GM12878 (cell line): ENCODE results near the gene SHISA6. TPM values are rescaled to one million over a fixed set of nuclear protein-coding genes. Genes with fewer than 3 reads are reported as not detected.

ENCODE experiments used
- ATAC-seq: fragments of 200-7000 bp; cut with Tn5 transposase; 3 replicates; pipeline ENCODE4 v1.9.1; 2020; ENCODE audit warnings: mild to moderate bottlenecking, moderate library complexity
- BruUV-seq: library from RNA; stranded (reverse); fragments of 400-500 nt; replicated peaks from 2 replicates; lab custom pipeline; 2021; lab: Mats Ljungman, UMichigan
- CTCF ChIA-PET: fragments of 300-600 bp; sonication (Branson Sonifier 250); formaldehyde crosslinking; extraction: SDS; loops from one replicate; lab custom pipeline; 2021; ENCODE audit warnings: inconsistent platforms; lab: Yijun Ruan, JAX
- POLR2A ChIA-PET: fragments of 350-600 bp; formaldehyde crosslinking; extraction: SDS; loops from one replicate; lab custom pipeline; 2021; ENCODE audit warnings: inconsistent platforms; lab: Charles Lee
- RAD21 ChIA-PET: fragments of 300-600 bp; sonication (Branson Sonifier 250); formaldehyde crosslinking; loops from one replicate; lab custom pipeline; 2023; ENCODE audit warnings: antibody characterized with exemption; ENCODE audit not compliant: unreplicated experiment; lab: Charles Lee
- SMC1A ChIA-PET: fragments of 300-600 bp; sonication (Branson Sonifier 250); formaldehyde crosslinking; loops from one replicate; lab custom pipeline; 2023; ENCODE audit not compliant: unreplicated experiment, uncharacterized antibody; lab: Charles Lee
- DNase-seq: peaks from one replicate; pipeline ENCODE4 v3.0.0-alpha.2; 2011; ENCODE audit warnings: low read depth, low spot score
- FAIRE-seq: peaks from 3 replicates; lab custom pipeline; 2011; peaks lifted over from hg19 to GRCh38; lab: Jason Lieb, UNC
- H2AFZ ChIP-seq: 2 replicates; pipeline ENCODE4 v1.6.0; 2011; ENCODE audit warnings: low read depth, low read length, control low read depth; ENCODE audit not compliant: control insufficient read depth
- H3K27ac ChIP-seq: 2 replicates; pipeline ENCODE4 v1.5.1; 2011; ENCODE audit warnings: control low read depth; ENCODE audit not compliant: control insufficient read depth, insufficient read depth
- H3K27me3 ChIP-seq, 2 experiments: replicated peaks in 1 of 2; 2 replicates each; pipeline versions ENCODE4 v1.6.0 to v1.6.1; 2011; ENCODE audit warnings: low read length in 1 of 2; ENCODE audit not compliant: control insufficient read depth in 2 of 2, insufficient read depth in 2 of 2
- H3K36me3 ChIP-seq, 2 experiments: 2 replicates each; pipeline ENCODE4 v1.5.1; 2011; ENCODE audit warnings: low read length in 1 of 2; ENCODE audit not compliant: control insufficient read depth in 2 of 2, insufficient read depth in 2 of 2
- H3K4me1 ChIP-seq: 2 replicates; pipeline ENCODE4 v1.6.1; 2011; ENCODE audit warnings: mild to moderate bottlenecking, low read length, moderate library complexity, mixed read lengths; ENCODE audit not compliant: control insufficient read depth, insufficient read depth
- H3K4me2 ChIP-seq: 2 replicates; pipeline ENCODE4 v1.6.0; 2011; ENCODE audit warnings: control low read depth; ENCODE audit not compliant: control insufficient read depth, insufficient read depth
- H3K4me3 ChIP-seq: fragments of 200-600 bp; sonication (generic); 2 replicates; pipeline ENCODE4 v1.5.1; 2016
- H3K79me2 ChIP-seq: 2 replicates; pipeline ENCODE4 v1.6.0; 2011; ENCODE audit warnings: low read length; ENCODE audit not compliant: control insufficient read depth, insufficient read depth
- H3K9ac ChIP-seq: 2 replicates; pipeline ENCODE4 v1.8.0; 2011; ENCODE audit warnings: low read length, control low read depth, mixed read lengths; ENCODE audit not compliant: control insufficient read depth, insufficient read depth
- H3K9me3 ChIP-seq: replicated peaks from 3 replicates; pipeline ENCODE4 v1.5.1; 2011; ENCODE audit warnings: mild to moderate bottlenecking, low read length; ENCODE audit not compliant: control insufficient read depth, insufficient read depth
- H4K20me1 ChIP-seq: 2 replicates; pipeline ENCODE4 v1.6.0; 2011; ENCODE audit not compliant: control insufficient read depth, insufficient read depth
- CHD1 ChIP-seq: IDR thresholded peaks from 2 replicates; pipeline ENCODE4 v1.6.1; 2012; ENCODE audit warnings: low read depth, low read length, improper control_type of control experiment
- IKZF2 ChIP-seq, 2 experiments: fragments of 450-650 bp; IDR thresholded peaks; 2 replicates each; pipeline ENCODE4 v1.6.1; 2017; ENCODE audit warnings: mild to moderate bottlenecking in 2 of 2, moderate library complexity in 2 of 2
- LARP7 ChIP-seq: fragments of 450-650 bp; IDR thresholded peaks from 2 replicates; pipeline ENCODE4 v1.6.1; 2017; ENCODE audit warnings: mild to moderate bottlenecking
- MEF2A ChIP-seq: IDR thresholded peaks from 2 replicates; pipeline ENCODE4 v1.6.1; 2011; ENCODE audit warnings: low read depth, mild to moderate bottlenecking, low read length, moderate library complexity; ENCODE audit not compliant: insufficient read depth
- MYB ChIP-seq: fragments of 150-350 bp; IDR thresholded peaks from 2 replicates; pipeline ENCODE4 v1.6.1; 2014; ENCODE audit warnings: mild to moderate bottlenecking, low read depth, low read length, borderline replicate concordance
- NFIC ChIP-seq: IDR thresholded peaks from 2 replicates; pipeline ENCODE4 v1.6.1; 2012; ENCODE audit warnings: low read depth, mild to moderate bottlenecking, inconsistent platforms, low read length, moderate library complexity
- PML ChIP-seq: IDR thresholded peaks from 2 replicates; pipeline ENCODE4 v1.6.1; 2012; ENCODE audit warnings: low read length, inconsistent platforms
- POLR2AphosphoS2 ChIP-seq: IDR thresholded peaks from 2 replicates; pipeline ENCODE4 v1.6.1; 2011; ENCODE audit warnings: low read depth, mild to moderate bottlenecking, low read length, improper control_type of control experiment, moderate library complexity
- POLR2AphosphoS5 ChIP-seq: IDR thresholded peaks from 2 replicates; pipeline ENCODE4 v1.6.1; 2011; ENCODE audit warnings: mild to moderate bottlenecking, low read length, inconsistent platforms
- POU2F2 ChIP-seq: IDR thresholded peaks from 3 replicates; pipeline ENCODE4 v1.6.1; 2011; ENCODE audit warnings: low read depth, mild to moderate bottlenecking, low read length, borderline replicate concordance
- RELA ChIP-seq: fragments of 450-650 bp; IDR thresholded peaks from 2 replicates; pipeline ENCODE4 v1.8.0; 2014; ENCODE audit warnings: borderline replicate concordance; ENCODE audit not compliant: partially characterized antibody
- TAF1 ChIP-seq: IDR thresholded peaks from 2 replicates; pipeline ENCODE4 v1.6.1; 2011; ENCODE audit warnings: mild to moderate bottlenecking, low read depth, low read length, borderline replicate concordance
- ZBTB40 ChIP-seq: fragments of 450-650 bp; IDR thresholded peaks from 2 replicates; pipeline ENCODE4 v1.6.1; 2016; ENCODE audit warnings: mild to moderate bottlenecking, moderate library complexity, borderline replicate concordance
- ZNF207 ChIP-seq: fragments of 450-650 bp; IDR thresholded peaks from 2 replicates; pipeline ENCODE4 v1.6.1; 2014; ENCODE audit warnings: antibody characterized with exemption, mild to moderate bottlenecking, borderline replicate concordance
- WGBS: methylation state at CpG from one replicate; pipeline ENCODE4 v1.1.6; 2016; ENCODE audit warnings: low lambda C conversion rate; ENCODE audit not compliant: insufficient replicate concordance, insufficient coverage; ENCODE audit errors: missing lambda C conversion rate; 5-methylcytosine and 5-hydroxymethylcytosine counted together
- in situ Hi-C: fragments of 300-500 bp; cut with MboI; formaldehyde crosslinking; loops from 9 replicates; pipeline ENCODE4 v1.14.3; 2018; ENCODE audit warnings: mixed read lengths
- intact Hi-C: fragments of 100-400 bp; cut with micrococcal nuclease; formaldehyde crosslinking; loops from one replicate; pipeline ENCODE4 v1.14.2; 2022; ENCODE audit not compliant: unreplicated experiment
- polyA plus RNA-seq, 11 experiments: library from polyadenylated mRNA; depleted of rRNA in 4 of 11; unstranded in 6 of 11; stranded (reverse) in 5 of 11; fragments of >200 nt; fragmentation: Nextera tagmentation in 4 of 11; fragmentation: Illumina TruSeq in 1 of 11; extraction: Ambion mirVana in 4 of 11; extraction: Trizol in 1 of 11; gene quantifications; 1 replicate in 1 of 11; 2 replicates in 10 of 11; pipeline versions ENCODE4 v1.2.1 to v1.2.3, GENCODE V29; 2011 to 2016; ENCODE audit warnings: inconsistent platforms in 2 of 11, missing spikeins in 2 of 11, low read depth in 1 of 11
- total RNA-seq, 4 experiments: library from RNA; depleted of rRNA in 3 of 4; stranded (reverse); fragments of >200 nt in 3 of 4; fragmentation: Illumina TruSeq in 1 of 4; extraction: Trizol in 1 of 4; gene quantifications; 2 replicates each; pipeline versions ENCODE4 v1.2.1 to v1.2.3, GENCODE V29; 2013 to 2021

SHISA6 gene
- total and polyA plus RNA-seq, 10 of the 15 experiments (the other 5 are each of a cell fraction or from before 2014, with no cell fraction given) = not detected

- Histone ChIP-seq H3K4me2 (no peak overlapping the region), H3K36me3 (no peaks in the 10 kb centered on the region), H3K9me3 (no peaks in the 10 kb centered on the region), H4K20me1 (no peaks in the 10 kb centered on the region), H3K4me1 (no peaks in the 10 kb centered on the region), H3K4me3 (no peak overlapping the region), H2AFZ (no peak overlapping the region), H3K9ac (no peak overlapping the region), H3K79me2 (no peaks in the 10 kb centered on the region), H3K27me3 (no peaks in the 10 kb centered on the region), H3K27ac (no peak overlapping the region)
- no TSS peak for BruUV-seq
- DNase-seq = no peak
- intact Hi-C loops = loop anchor here (10.0 kb wide), 1 partner anchor 61 kb away; no protein-coding TSS in a partner anchor
- ChIA-PET SMC1A (no interaction called here), CTCF (no interaction called here), RAD21 (no interaction called here), POLR2A (no interaction called here)
- no peak for TF ChIP-seq ZNF207
- no peak for TF ChIP-seq POU2F2
- WGBS = 30% methylated on average over 5 of the region's 5 CpGs
- FAIRE-seq = no peak
- in situ Hi-C loops = no loop called here
- no peak for ATAC-seq
Measured at GRCh38 chr17:11353601-11354000, 112.6 kb downstream of the SHISA6 start.

DNA sequence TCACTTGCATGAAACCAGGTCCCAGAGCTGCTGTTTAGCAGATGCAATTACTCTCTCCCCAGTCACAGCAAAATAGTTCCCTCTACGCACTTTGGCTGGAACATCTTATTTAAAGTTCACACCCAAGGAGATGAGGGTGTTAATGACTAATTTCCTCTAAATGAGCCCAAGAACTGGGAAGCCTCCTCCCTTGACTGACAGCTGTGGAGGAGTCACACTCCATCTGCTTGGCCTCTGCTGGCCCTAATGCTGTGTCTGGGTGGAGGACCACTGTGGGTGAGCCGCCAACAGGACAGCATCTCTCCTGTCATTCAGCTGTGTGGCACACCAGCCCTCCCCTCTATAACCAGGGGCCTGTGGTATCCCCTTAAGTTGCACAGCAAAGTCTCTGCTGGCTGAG is 115.4 kb downstream of the SHISA6 start:
- Histone ChIP-seq H3K4me2 (no peak overlapping the region), H3K79me2 (no peaks in the 10 kb centered on the region), H3K4me1 (no peaks in the 10 kb centered on the region), H2AFZ (no peak overlapping the region), H3K36me3 (no peaks in the 10 kb centered on the region), H3K4me3 (no peak overlapping the region), H4K20me1 (no peaks in the 10 kb centered on the region), H3K9me3 (no peaks in the 10 kb centered on the region), H3K9ac (no peak overlapping the region), H3K27me3 (no peaks in the 10 kb centered on the region), H3K27ac (no peak overlapping the region)
- SMC1A ChIA-PET = no interaction called here
- TF ChIP-seq MYB = no peak
- TF ChIP-seq LARP7 = no peak
- no peak for TF ChIP-seq POLR2AphosphoS2
- TF ChIP-seq POLR2AphosphoS5 = no peak
- no peak for TF ChIP-seq RELA
- no peak for TF ChIP-seq CHD1
- TF ChIP-seq TAF1 = no peak
- TF ChIP-seq IKZF2 (IDR thresholded peaks at IDR 0.05) = no peak
- TF ChIP-seq ZBTB40 = no peak
- no peak for TF ChIP-seq PML
- no peak for TF ChIP-seq NFIC
- TF ChIP-seq MEF2A = no peak
- FAIRE-seq = no peak
- CTCF ChIA-PET = no interaction called here
- POLR2A ChIA-PET = no interaction called here
- 5% methylated on average over 2 of the region's 2 CpGs for WGBS
- in situ Hi-C loops = loop anchor here (5.0 kb wide), 1 partner anchor 51 kb away; no protein-coding TSS in a partner anchor
- intact Hi-C loops = loop anchor here (10.0 kb wide), 1 partner anchor 58 kb away; no protein-coding TSS in a partner anchor
- ATAC-seq = no peak
- RAD21 ChIA-PET = no interaction called here
- BruUV-seq = no TSS peak
- no peak for DNase-seq
